CD4-positive, alpha-beta T cell (primary cell): ENCODE measurements around the gene CARD19. TPM values are rescaled to one million over a fixed set of nuclear protein-coding genes. Genes with fewer than 3 reads are reported as not detected.

Experiments
- ATAC-seq: fragments of 200-7000 bp; cut with Tn5 transposase; one replicate; pipeline ENCODE4 v1.10.0; 2022; ENCODE audit warnings: mild to moderate bottlenecking; ENCODE audit not compliant: poor library complexity
- CTCF ChIA-PET: fragments of 350-600 bp; sonication (Branson Sonifier 250); formaldehyde crosslinking; loops from one replicate; lab custom pipeline; 2021; ENCODE audit warnings: antibody characterized with exemption, inconsistent platforms; lab: Charles Lee
- POLR2A ChIA-PET: fragments of 350-600 bp; sonication (Branson Sonifier 250); formaldehyde crosslinking; loops from one replicate; lab custom pipeline; 2021; ENCODE audit warnings: antibody characterized with exemption, inconsistent platforms; lab: Charles Lee
- DNase-seq, 14 experiments: peaks; one replicate each; pipeline ENCODE4 v3.0.0-alpha.2; 2013 to 2020; ENCODE audit warnings: mixed read lengths in 2 of 14
- H3K27ac ChIP-seq, 2 donors: one replicate each; pipeline versions ENCODE4 v1.5.1 to v1.7.0; 2013; ENCODE audit warnings: low read length in 2 of 2, low read depth in 1 of 2, mild to moderate bottlenecking in 1 of 2
- H3K27me3 ChIP-seq, 2 experiments: 1 replicate in 1 of 2; 2 replicates in 1 of 2; pipeline versions ENCODE4 v1.6.1 to v1.7.0; 2013; ENCODE audit warnings: low read length in 2 of 2, control low read depth in 1 of 2, mild to moderate bottlenecking in 1 of 2, moderate library complexity in 1 of 2; ENCODE audit not compliant: insufficient read depth in 2 of 2, control insufficient read depth in 1 of 2
- H3K36me3 ChIP-seq: one replicate; pipeline ENCODE4 v1.6.1; 2013; ENCODE audit warnings: low read length, control low read depth; ENCODE audit not compliant: insufficient read depth
- H3K4me1 ChIP-seq: one replicate; pipeline ENCODE4 v1.6.1; 2013; ENCODE audit warnings: low read length, control low read depth; ENCODE audit not compliant: insufficient read depth
- H3K4me3 ChIP-seq: one replicate; pipeline ENCODE4 v1.5.1; 2013; ENCODE audit warnings: mild to moderate bottlenecking, low read length, moderate library complexity
- H3K9me3 ChIP-seq, 2 experiments: 1 replicate in 1 of 2; 2 replicates in 1 of 2; pipeline versions ENCODE4 v1.6.1 to v1.7.0; 2013; ENCODE audit warnings: low read length in 2 of 2, mild to moderate bottlenecking in 2 of 2, control low read depth in 1 of 2, moderate library complexity in 1 of 2; ENCODE audit not compliant: control insufficient read depth in 1 of 2, insufficient read depth in 1 of 2
- H3K27ac Mint-ChIP-seq: one replicate; pipeline ENCODE4 v1.8.0; 2020; ENCODE audit warnings: mixed read lengths
- H3K27me3 Mint-ChIP-seq: one replicate; pipeline ENCODE4 v1.8.0; 2021; ENCODE audit warnings: mixed read lengths
- H3K36me3 Mint-ChIP-seq: one replicate; pipeline ENCODE4 v1.8.0; 2021; ENCODE audit warnings: low read depth, mixed read lengths
- H3K4me1 Mint-ChIP-seq: one replicate; pipeline ENCODE4 v1.8.0; 2021; ENCODE audit warnings: low read depth, mixed read lengths
- H3K4me3 Mint-ChIP-seq: one replicate; pipeline ENCODE4 v1.8.0; 2020; ENCODE audit warnings: mild to moderate bottlenecking, mixed read lengths
- H3K9me3 Mint-ChIP-seq: one replicate; pipeline ENCODE4 v1.8.0; 2020; ENCODE audit warnings: mixed read lengths
- intact Hi-C, 2 experiments: fragments of 100-400 bp; cut with DNase I in 1 of 2; cut with micrococcal nuclease in 1 of 2; formaldehyde crosslinking; loops; one replicate each; pipeline versions ENCODE4 v1.15.1 to v1.9.0; 2023 to 2025; cut with DNase I, micrococcal nuclease
- total RNA-seq, 174 experiments: library from RNA in 2 of 174; stranded (reverse) in 2 of 174; gene quantifications; one replicate each; pipeline ENCODE4 v1.2.3 and lab custom pipeline; 2021 to 2026
- TF ChIP-seq, protein P1 (sequence below): fragments of 200-600 bp; IDR thresholded peaks from one replicate; pipeline ENCODE4 v1.8.0; 2022; ENCODE audit warnings: antibody characterized with exemption, mild to moderate bottlenecking

The CARD19 gene
- total RNA-seq, 2 experiments from 2014 or later = 38.8 to 39.2 TPM

DNA sequence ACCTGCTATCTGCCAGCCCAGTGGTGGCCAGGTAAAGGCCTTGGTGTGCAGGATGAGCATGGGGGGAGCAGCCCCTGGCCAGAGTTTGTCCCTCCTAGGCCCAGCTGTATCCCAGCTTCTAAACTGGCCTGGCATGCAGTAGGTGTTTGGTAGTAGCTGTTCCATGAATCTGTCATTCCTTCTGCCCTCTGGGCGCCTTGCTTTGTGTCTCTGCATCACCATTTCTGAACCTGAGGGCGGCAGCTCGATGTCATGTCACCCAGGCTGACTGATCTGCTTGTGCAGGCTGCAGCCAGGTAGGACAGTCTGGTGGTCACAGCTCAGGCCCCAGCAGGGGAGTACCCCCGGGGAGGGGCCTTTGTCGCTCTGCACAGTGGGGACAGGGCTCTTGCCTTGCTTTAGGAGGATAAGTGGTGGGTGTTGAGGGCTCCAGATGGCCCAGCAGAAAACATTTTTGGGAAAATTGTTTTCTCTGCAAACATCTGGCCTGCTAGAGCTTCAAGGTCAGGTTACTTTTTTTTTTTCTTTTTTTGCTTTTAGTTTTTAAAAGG, 42.2 kb upstream of the CARD19 start:
- Histone ChIP-seq H3K36me3 (no peaks in the 10 kb centered on the region), H3K9me3 (no peaks in the 10 kb centered on the region), H3K4me1 (peaks cover 47% of the 10 kb centered on the region), H3K4me3 (no peak overlapping the region), H3K27ac (no peak overlapping the region), H3K27me3 (no peaks in the 10 kb centered on the region)
- ATAC-seq = no peak
- Mint-ChIP-seq H3K27me3 (no peaks in the 10 kb centered on the region), H3K4me3 (no peak overlapping the region), H3K27ac (peak overlapping the region; percentile 49), H3K4me1 (peaks cover 43% of the 10 kb centered on the region), H3K36me3 (no peaks in the 10 kb centered on the region), H3K9me3 (no peaks in the 10 kb centered on the region)
- intact Hi-C loops = no loop called here
- TF ChIP-seq, protein P1, sequence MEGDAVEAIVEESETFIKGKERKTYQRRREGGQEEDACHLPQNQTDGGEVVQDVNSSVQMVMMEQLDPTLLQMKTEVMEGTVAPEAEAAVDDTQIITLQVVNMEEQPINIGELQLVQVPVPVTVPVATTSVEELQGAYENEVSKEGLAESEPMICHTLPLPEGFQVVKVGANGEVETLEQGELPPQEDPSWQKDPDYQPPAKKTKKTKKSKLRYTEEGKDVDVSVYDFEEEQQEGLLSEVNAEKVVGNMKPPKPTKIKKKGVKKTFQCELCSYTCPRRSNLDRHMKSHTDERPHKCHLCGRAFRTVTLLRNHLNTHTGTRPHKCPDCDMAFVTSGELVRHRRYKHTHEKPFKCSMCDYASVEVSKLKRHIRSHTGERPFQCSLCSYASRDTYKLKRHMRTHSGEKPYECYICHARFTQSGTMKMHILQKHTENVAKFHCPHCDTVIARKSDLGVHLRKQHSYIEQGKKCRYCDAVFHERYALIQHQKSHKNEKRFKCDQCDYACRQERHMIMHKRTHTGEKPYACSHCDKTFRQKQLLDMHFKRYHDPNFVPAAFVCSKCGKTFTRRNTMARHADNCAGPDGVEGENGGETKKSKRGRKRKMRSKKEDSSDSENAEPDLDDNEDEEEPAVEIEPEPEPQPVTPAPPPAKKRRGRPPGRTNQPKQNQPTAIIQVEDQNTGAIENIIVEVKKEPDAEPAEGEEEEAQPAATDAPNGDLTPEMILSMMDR = no peak
- no peak for DNase-seq
- POLR2A ChIA-PET = interaction anchor here (1.1 to 3.5 kb wide), 7 partner anchors 11 to 46 kb away, joined by 3 to 16 read pairs (median 7); no protein-coding TSS in a partner anchor
- CTCF ChIA-PET = interaction anchor here (1.2 to 1.5 kb wide), 4 partner anchors 10 to 68 kb away, joined by 3 to 5 read pairs (median 4); no protein-coding TSS in a partner anchor

DNA sequence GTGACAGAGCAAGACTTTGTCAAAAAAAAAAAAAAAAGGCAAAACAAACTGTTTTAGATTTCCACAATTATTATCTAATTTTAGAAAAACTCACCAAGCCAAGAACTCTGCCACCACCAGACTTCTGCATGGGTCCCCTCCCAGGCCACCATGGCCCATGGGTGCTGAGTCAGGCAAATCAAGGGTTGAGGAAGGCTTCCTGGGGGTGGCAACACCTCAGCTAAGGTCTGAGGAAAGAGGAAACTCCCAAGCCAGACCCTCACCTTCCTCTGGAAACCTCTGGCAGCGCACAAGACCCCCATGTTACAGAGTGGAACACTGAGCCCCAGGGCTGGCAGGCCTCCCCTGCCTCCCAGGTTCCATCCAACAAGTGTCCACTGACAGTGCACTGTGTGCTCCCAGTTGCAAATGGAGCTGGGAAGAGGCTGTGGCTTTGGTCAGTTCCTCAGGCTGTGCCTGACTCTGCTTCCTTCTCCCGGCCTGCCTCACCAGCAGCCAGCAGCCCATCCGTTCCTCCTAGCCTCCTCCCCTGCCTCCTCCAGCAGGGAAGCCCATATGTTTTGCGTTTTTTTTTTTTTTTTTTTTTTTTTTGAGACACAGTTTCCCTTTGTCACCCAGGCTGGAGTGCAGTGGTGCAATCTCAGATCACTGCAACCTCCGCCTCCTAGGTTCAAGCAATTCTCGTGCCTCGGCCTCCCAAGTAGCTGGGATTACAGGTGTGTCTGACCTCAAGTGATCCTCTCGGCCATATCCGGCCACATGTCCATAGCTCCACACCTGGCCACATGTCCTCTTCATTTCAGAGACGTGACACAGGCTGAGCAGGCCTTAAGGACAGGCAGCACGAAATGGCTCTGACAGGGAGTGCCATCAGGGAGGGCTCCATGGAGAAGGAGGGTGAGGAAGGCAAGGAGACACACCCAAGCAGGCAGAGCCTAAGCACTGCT, 41.0 kb upstream of the CARD19 start:
- intact Hi-C loops = no loop called here
- TF ChIP-seq, protein P1 = no peak
- H3K27ac Mint-ChIP-seq = peak overlapping the region; percentile 96
- H3K4me3 Mint-ChIP-seq = peak overlapping the region; percentile 70
- Histone ChIP-seq H3K9me3 (no peaks in the 10 kb centered on the region), H3K27ac (no peak overlapping the region), H3K27me3 (no peaks in the 10 kb centered on the region), H3K4me3 (no peak overlapping the region), H3K4me1 (peaks cover 49% of the 10 kb centered on the region), H3K36me3 (no peaks in the 10 kb centered on the region)
- H3K36me3 Mint-ChIP-seq = peaks cover 8% of the 10 kb centered on the region
- ChIA-PET CTCF (interaction anchor here (0.8 to 1.5 kb wide), 4 partner anchors 27 to 69 kb away, joined by 3 to 5 read pairs (median 4); no protein-coding TSS in a partner anchor), POLR2A (interaction anchor here (0.6 to 2.4 kb wide), 6 partner anchors 9 to 27 kb away, joined by 3 to 15 read pairs (median 8); no protein-coding TSS in a partner anchor)
- peaks cover 43% of the 10 kb centered on the region for H3K4me1 Mint-ChIP-seq
- H3K27me3 Mint-ChIP-seq = no peaks in the 10 kb centered on the region
- H3K9me3 Mint-ChIP-seq = no peaks in the 10 kb centered on the region
- DNase-seq (peak in 1 of 14 experiments; percentile 25), ATAC-seq (no peak)

DNA sequence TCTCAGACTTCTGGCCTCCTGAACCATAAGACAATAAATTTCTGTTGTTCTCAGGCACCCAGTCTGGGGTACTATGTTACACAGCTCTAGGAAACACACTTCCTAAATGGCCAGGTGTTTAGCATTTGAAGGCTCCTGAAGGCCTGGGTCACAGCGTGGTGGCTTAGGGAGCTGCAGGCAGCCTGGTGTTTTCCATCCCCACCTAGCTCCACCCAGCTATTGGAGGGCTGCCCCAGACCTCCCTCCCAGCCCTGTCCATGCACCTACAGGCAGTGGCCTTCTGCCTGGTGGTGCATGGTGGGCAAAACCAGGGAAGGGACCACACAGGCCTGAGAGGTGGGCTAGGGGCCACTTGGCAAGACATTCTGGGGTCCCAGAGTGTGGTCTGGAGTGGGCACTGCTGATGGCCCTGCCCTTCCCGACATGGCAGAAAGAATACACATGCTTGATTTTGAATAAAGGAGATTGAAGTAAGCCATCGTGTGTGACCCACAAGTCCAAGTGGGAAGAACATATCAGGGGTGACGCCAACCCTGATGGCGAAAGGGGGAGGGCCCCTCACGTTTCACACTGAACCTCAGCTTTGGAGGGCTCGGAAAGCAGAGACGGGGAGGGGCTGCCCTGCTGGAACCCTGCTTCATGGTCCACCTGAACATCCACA, 38.8 kb upstream of the CARD19 start:
- Mint-ChIP-seq H3K36me3 (peaks cover 26% of the 10 kb centered on the region), H3K27me3 (no peaks in the 10 kb centered on the region), H3K9me3 (no peaks in the 10 kb centered on the region), H3K4me1 (peaks cover 61% of the 10 kb centered on the region), H3K4me3 (peak overlapping the region; percentile 91), H3K27ac (peak overlapping the region; percentile 96)
- DNase-seq (peak in 2 of 14 experiments; percentile 35 to 49), ATAC-seq (no peak)
- TF ChIP-seq, protein P1 = no peak
- intact Hi-C loops = loop anchor here in 1 of 2 experiments (2.0 kb wide), 1 partner anchor 26 kb away; no protein-coding TSS in a partner anchor
- Histone ChIP-seq H3K36me3 (peaks cover 6% of the 10 kb centered on the region), H3K4me3 (no peak overlapping the region), H3K27ac (peak overlapping the region; percentile 45 to 90), H3K27me3 (no peaks in the 10 kb centered on the region), H3K9me3 (peaks cover 0 to 3% of the 10 kb centered on the region in 2 experiments), H3K4me1 (peaks cover 70% of the 10 kb centered on the region)
- CTCF ChIA-PET = interaction anchor here (1.3 to 2.2 kb wide), 3 partner anchors 20 to 103 kb away, joined by 3 to 8 read pairs (median 3); no protein-coding TSS in a partner anchor
- POLR2A ChIA-PET = interaction anchor here (0.6 to 2.4 kb wide), 2 partner anchors 12 to 29 kb away, joined by 3 to 15 read pairs; no protein-coding TSS in a partner anchor
